Hepatocyte (in vitro differentiated cells): ENCODE results near the gene TEAD3.

Experiments
- CTCF ChIP-seq: fragments of 200-600 bp; sonication (generic); IDR thresholded peaks from 2 replicates; pipeline ENCODE4 v1.5.1; 2016; ENCODE audit warnings: antibody characterized with exemption, mild to moderate bottlenecking; ENCODE audit not compliant: poor library complexity
- EZH2 ChIP-seq: fragments of 200-600 bp; sonication (generic); IDR thresholded peaks from 2 replicates; pipeline ENCODE4 v1.6.1; 2016; ENCODE audit warnings: antibody characterized with exemption, mild to moderate bottlenecking, borderline replicate concordance
- EZH2phosphoT487 ChIP-seq: fragments of 200-600 bp; sonication (generic); IDR thresholded peaks from one replicate; pipeline ENCODE4 v1.6.1; 2018; ENCODE audit warnings: antibody characterized with exemption, mild to moderate bottlenecking, low read depth, moderate library complexity; ENCODE audit not compliant: unreplicated experiment, severe bottlenecking

GRCh38 chr6:35483062-35483461, 13.8 kb downstream of the TEAD3 start:
- TF ChIP-seq CTCF (no peak), EZH2phosphoT487 (no peak), EZH2 (no peak)
